ENCODE results near the gene ZYG11B.
"Not testable (repeated sequence)": the region's sequence is repeated elsewhere in the genome, so short reads cannot be mapped to it uniquely, and the experiment has no call there.

Gene ZYG11B

GRCh38 chr1:52726265-52727113 lies at the start of gene ZYG11B:
Gene ZYG11B, plus strand, starts transcription at chr1:52726453. Its CDS starts 201 bp downstream, at chr1:52726654.
- DNase-seq (ENCODE audit: low read depth), result peak; percentile 72

GRCh38 chr1:52677076-52677806 lies 49.0 kb upstream of the ZYG11B start:
- DNase-seq (ENCODE audit: low read depth), result no peak

- DNase-seq (ENCODE audit: low read depth), result no peak
Observed at GRCh38 chr1:52679048-52679447, 47.2 kb upstream of the ZYG11B start.

GRCh38 chr1:52679498-52679897 lies 46.8 kb upstream of the ZYG11B start:
- DNase-seq (ENCODE audit: low read depth), result no peak

GRCh38 chr1:52680353-52680752 lies 45.9 kb upstream of the ZYG11B start:
- no peak for DNase-seq (ENCODE audit: low read depth)

GRCh38 chr1:52681136-52681535 lies 45.1 kb upstream of the ZYG11B start:
- no peak for DNase-seq (ENCODE audit: low read depth)

GRCh38 chr1:52683367-52683940 lies 42.8 kb upstream of the ZYG11B start:
- no peak for DNase-seq (ENCODE audit: low read depth)

GRCh38 chr1:52684545-52684944 lies 41.7 kb upstream of the ZYG11B start:
- no peak for DNase-seq (ENCODE audit: low read depth)

- peak; percentile 61 for DNase-seq (ENCODE audit: low read depth)
Observed at GRCh38 chr1:52686261-52686751, 39.9 kb upstream of the ZYG11B start.

GRCh38 chr1:52686830-52687229 lies 39.4 kb upstream of the ZYG11B start:
- DNase-seq (ENCODE audit: low read depth), result no peak

- no peak for DNase-seq (ENCODE audit: low read depth)
Observed at GRCh38 chr1:52691821-52692220, 34.4 kb upstream of the ZYG11B start.

GRCh38 chr1:52692697-52693096 lies 33.6 kb upstream of the ZYG11B start:
- DNase-seq (ENCODE audit: low read depth), result no peak

GRCh38 chr1:52693351-52693750 lies 32.9 kb upstream of the ZYG11B start:
- not testable (repeated sequence) for DNase-seq (ENCODE audit: low read depth)

GRCh38 chr1:52693843-52694242 lies 32.4 kb upstream of the ZYG11B start:
- no peak for DNase-seq (ENCODE audit: low read depth)

- DNase-seq (ENCODE audit: low read depth), result no peak
Observed at GRCh38 chr1:52695627-52696026, 30.6 kb upstream of the ZYG11B start.

- DNase-seq (ENCODE audit: low read depth), result peak; percentile 23
Observed at GRCh38 chr1:52697795-52698674, 28.2 kb upstream of the ZYG11B start, which contains the start of gene COA7. Gene COA7, minus strand, starts transcription at chr1:52698347. Its CDS starts 21 bp downstream, at chr1:52698326.

GRCh38 chr1:52702886-52703787 lies 23.1 kb upstream of the ZYG11B start:
- DNase-seq (ENCODE audit: low read depth), result peak; percentile 48

- no peak for DNase-seq (ENCODE audit: low read depth)
Observed at GRCh38 chr1:52706136-52706670, 20.1 kb upstream of the ZYG11B start.

GRCh38 chr1:52706941-52707926 lies 19.0 kb upstream of the ZYG11B start:
- DNase-seq (ENCODE audit: low read depth), result no peak

Data from stimulated activated CD8-positive, alpha-beta memory T cell treated with anti-CD3 and anti-CD28 coated beads, Interleukin-15, amount 100 ng/mL, for 1 hour (primary cell).